ENCODE measurements around the gene TREM1. TPM values are rescaled to one million over a fixed set of nuclear protein-coding genes. Genes with fewer than 3 reads are reported as not detected.

The TREM1 gene
- total RNA-seq, 2 donors from 2014 or later, result not detected

DNA sequence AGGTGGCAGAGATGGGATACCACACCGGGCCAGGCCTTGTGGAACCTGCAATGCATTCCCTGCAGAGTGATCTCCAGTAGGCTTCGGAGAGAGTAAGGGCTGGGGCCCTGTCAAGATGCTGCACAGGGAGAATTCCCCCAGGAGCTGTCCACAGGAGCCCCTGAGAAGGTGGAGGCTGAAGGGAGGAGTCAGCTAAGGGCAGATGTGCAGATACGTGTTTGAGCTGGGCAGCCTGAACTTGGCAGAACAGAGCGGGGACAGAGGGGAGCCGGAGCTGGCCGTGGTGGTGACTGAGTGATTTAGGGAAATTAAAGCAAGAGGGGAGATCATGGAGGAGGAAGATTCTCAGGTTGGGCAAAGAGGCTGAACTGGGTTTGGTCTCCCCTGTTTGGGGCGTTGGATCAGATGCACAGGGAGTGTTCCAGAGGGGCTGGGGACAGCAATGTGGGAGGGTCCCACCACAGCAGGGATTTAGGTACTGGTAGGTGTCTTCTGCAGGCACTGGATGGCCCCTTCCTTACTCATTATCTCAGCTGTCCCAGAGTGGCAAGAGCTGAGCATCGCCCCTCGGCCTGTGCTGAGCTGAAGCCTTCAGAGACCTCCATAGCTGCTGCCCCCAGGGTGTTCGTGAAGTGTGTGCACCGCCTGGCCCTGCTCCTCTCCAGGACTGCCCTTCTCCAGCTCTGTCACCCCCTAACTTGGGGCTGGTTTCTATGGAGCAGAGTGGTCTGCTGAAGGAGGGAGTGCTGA, 45.1 kb upstream of the TREM1 start:
- no peak overlapping the region for H3K4me3 Mint-ChIP-seq

DNA sequence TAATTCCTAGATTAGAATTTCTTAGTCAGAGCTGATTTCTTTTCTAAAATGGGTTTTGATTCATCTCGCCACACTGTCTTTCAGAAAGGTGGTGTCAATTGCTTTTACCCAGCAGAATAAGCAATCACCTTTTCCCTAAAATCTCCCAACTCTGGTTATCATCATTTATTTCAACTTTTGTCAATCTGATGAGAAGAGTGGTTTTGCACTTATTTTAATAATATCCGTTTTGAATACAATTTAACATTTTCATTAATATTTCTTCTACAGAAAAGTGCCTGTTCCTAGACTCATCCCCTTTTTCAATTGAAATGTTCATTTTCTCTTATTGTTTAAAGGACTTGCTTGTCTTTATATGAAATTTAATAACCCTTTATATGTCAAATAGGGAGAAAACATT, 40.7 kb upstream of the TREM1 start:
- Histone ChIP-seq H3K4me1 (ENCODE audit: control insufficient read depth, insufficient read depth, low read length) (no peaks in the 10 kb centered on the region), H3K4me3 (ENCODE audit: low read length) (no peak overlapping the region), H3K9me3 (ENCODE audit: control insufficient read depth, low read length) (no peaks in the 10 kb centered on the region), H3K36me3 (ENCODE audit: control insufficient read depth, insufficient read depth, low read length) (no peaks in the 10 kb centered on the region), H3K27ac (ENCODE audit: low read depth, low read length) (no peak overlapping the region), H3K9ac (ENCODE audit: extremely low read depth, low read length, poor library complexity, severe bottlenecking) (no peak overlapping the region), H3K27me3 (ENCODE audit: control insufficient read depth, insufficient read depth, low read length, poor library complexity, severe bottlenecking) (peaks cover 20% of the 10 kb centered on the region)
- WGBS, 2 experiments (ENCODE audit: insufficient coverage in 1 of 2, insufficient read length in 1 of 2), result 88% methylated on average over 1 of the region's 2 CpGs; no CpG with 5 or more reads in 1 of the 2 experiments
- Mint-ChIP-seq H3K27ac (no peak overlapping the region), H3K27me3 (ENCODE audit: insufficient read depth) (peaks cover 9% of the 10 kb centered on the region), H3K4me1 (no peaks in the 10 kb centered on the region), H3K36me3 (ENCODE audit: low read depth) (no peaks in the 10 kb centered on the region), H3K4me3 (no peak overlapping the region), H3K9me3 (no peaks in the 10 kb centered on the region)
- no peak for DNase-seq
- TF ChIP-seq, protein P1, sequence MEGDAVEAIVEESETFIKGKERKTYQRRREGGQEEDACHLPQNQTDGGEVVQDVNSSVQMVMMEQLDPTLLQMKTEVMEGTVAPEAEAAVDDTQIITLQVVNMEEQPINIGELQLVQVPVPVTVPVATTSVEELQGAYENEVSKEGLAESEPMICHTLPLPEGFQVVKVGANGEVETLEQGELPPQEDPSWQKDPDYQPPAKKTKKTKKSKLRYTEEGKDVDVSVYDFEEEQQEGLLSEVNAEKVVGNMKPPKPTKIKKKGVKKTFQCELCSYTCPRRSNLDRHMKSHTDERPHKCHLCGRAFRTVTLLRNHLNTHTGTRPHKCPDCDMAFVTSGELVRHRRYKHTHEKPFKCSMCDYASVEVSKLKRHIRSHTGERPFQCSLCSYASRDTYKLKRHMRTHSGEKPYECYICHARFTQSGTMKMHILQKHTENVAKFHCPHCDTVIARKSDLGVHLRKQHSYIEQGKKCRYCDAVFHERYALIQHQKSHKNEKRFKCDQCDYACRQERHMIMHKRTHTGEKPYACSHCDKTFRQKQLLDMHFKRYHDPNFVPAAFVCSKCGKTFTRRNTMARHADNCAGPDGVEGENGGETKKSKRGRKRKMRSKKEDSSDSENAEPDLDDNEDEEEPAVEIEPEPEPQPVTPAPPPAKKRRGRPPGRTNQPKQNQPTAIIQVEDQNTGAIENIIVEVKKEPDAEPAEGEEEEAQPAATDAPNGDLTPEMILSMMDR (conservative IDR thresholded peaks at IDR 0.05), result no peak

More for the DNA sequence above, 45.1 kb upstream of the TREM1 start:
- H3K4me1 ChIP-seq (ENCODE audit: control insufficient read depth, insufficient read depth, low read length), result no peaks in the 10 kb centered on the region
- H3K27ac ChIP-seq (ENCODE audit: low read depth, low read length), result no peak overlapping the region
- TF ChIP-seq, protein P1 (conservative IDR thresholded peaks at IDR 0.05), result no peak
- H3K27me3 Mint-ChIP-seq (ENCODE audit: insufficient read depth), result peaks cover 8% of the 10 kb centered on the region
- H3K36me3 Mint-ChIP-seq (ENCODE audit: low read depth), result no peaks in the 10 kb centered on the region
- no peaks in the 10 kb centered on the region for H3K9me3 Mint-ChIP-seq
- WGBS, 2 experiments (ENCODE audit: insufficient coverage in 1 of 2, insufficient read length in 1 of 2), result 84 to 89% methylated on average over 7 to 11 of the region's 11 CpGs
- no peaks in the 10 kb centered on the region for H3K9me3 ChIP-seq (ENCODE audit: control insufficient read depth, low read length)
- no peak for DNase-seq
- H3K27me3 ChIP-seq (ENCODE audit: control insufficient read depth, insufficient read depth, low read length, poor library complexity, severe bottlenecking), result peaks cover 16% of the 10 kb centered on the region
- H3K4me1 Mint-ChIP-seq, result no peaks in the 10 kb centered on the region
- no peak overlapping the region for H3K27ac Mint-ChIP-seq
- H3K4me3 ChIP-seq (ENCODE audit: low read length), result no peak overlapping the region
- no peak overlapping the region for H3K9ac ChIP-seq (ENCODE audit: extremely low read depth, low read length, poor library complexity, severe bottlenecking)
- H3K36me3 ChIP-seq (ENCODE audit: control insufficient read depth, insufficient read depth, low read length), result no peaks in the 10 kb centered on the region

GRCh38 chr6:41326092-41326491, 39.6 kb upstream of the TREM1 start:
- Histone ChIP-seq H3K36me3 (ENCODE audit: control insufficient read depth, insufficient read depth, low read length) (no peaks in the 10 kb centered on the region), H3K27me3 (ENCODE audit: control insufficient read depth, insufficient read depth, low read length, poor library complexity, severe bottlenecking) (peaks cover 20% of the 10 kb centered on the region), H3K4me3 (ENCODE audit: low read length) (no peak overlapping the region), H3K9ac (ENCODE audit: extremely low read depth, low read length, poor library complexity, severe bottlenecking) (no peak overlapping the region), H3K9me3 (ENCODE audit: control insufficient read depth, low read length) (no peaks in the 10 kb centered on the region), H3K4me1 (ENCODE audit: control insufficient read depth, insufficient read depth, low read length) (no peaks in the 10 kb centered on the region), H3K27ac (ENCODE audit: low read depth, low read length) (no peak overlapping the region)
- TF ChIP-seq, protein P1 (conservative IDR thresholded peaks at IDR 0.05), result no peak
- WGBS, 2 experiments (ENCODE audit: insufficient coverage in 1 of 2, insufficient read length in 1 of 2), result 85 to 86% methylated on average over 8 to 9 of the region's 9 CpGs
- no peaks in the 10 kb centered on the region for H3K9me3 Mint-ChIP-seq
- DNase-seq, result no peak
- peaks cover 9% of the 10 kb centered on the region for H3K27me3 Mint-ChIP-seq (ENCODE audit: insufficient read depth)
- no peaks in the 10 kb centered on the region for H3K36me3 Mint-ChIP-seq (ENCODE audit: low read depth)
- H3K4me3 Mint-ChIP-seq, result no peak overlapping the region
- H3K4me1 Mint-ChIP-seq, result no peaks in the 10 kb centered on the region
- no peak overlapping the region for H3K27ac Mint-ChIP-seq

Data from endodermal cell (in vitro differentiated cells).